Measurements from ENCODE around the gene KRABD2.

Gene KRABD2

GRCh38 chr17:8371786-8372185 lies 4.7 kb downstream of the KRABD2 start:
- no peak overlapping the region for H3K4me3 ChIP-seq
- no peak overlapping the region for H2AFZ ChIP-seq
- H3K4me2 ChIP-seq = no peak overlapping the region
- H4K20me1 ChIP-seq (replicated peaks; ENCODE audit: insufficient read depth) = no peaks in the 10 kb centered on the region
- Mint-ChIP-seq H3K27me3 (ENCODE audit: insufficient read depth, low read depth, poor library complexity) (peaks cover 7% of the 10 kb centered on the region), H3K4me3 (no peak overlapping the region), H3K27ac (no peak overlapping the region), H3K9me3 (no peaks in the 10 kb centered on the region), H3K4me1 (peaks cover 10% of the 10 kb centered on the region; the same call in 2 of the 3 replicates), H3K36me3 (ENCODE audit: low read depth) (peaks cover 46% of the 10 kb centered on the region)
- DNase-seq (ENCODE audit: low spot score) = no peak
- no peak overlapping the region for H3K27ac ChIP-seq (ENCODE audit: low read depth)
- H3K4me1 ChIP-seq (ENCODE audit: insufficient read depth) = peaks cover 8% of the 10 kb centered on the region; the same call in 1 of the 2 replicates
- no peaks in the 10 kb centered on the region for H3K27me3 ChIP-seq (ENCODE audit: insufficient read depth)
- H3K9me2 ChIP-seq (ENCODE audit: insufficient read depth) = no peaks in the 10 kb centered on the region
- no peaks in the 10 kb centered on the region for H3K79me2 ChIP-seq (replicated peaks; ENCODE audit: insufficient read depth)
- ATAC-seq = no peak
- peaks cover 2% of the 10 kb centered on the region for H3F3A ChIP-seq (replicated peaks; ENCODE audit: low read depth)
- peaks cover 11% of the 10 kb centered on the region; the same call in 1 of the 2 replicates for H3K36me3 ChIP-seq (ENCODE audit: insufficient read depth)
- TF ChIP-seq REST (IDR thresholded peaks at IDR 0.05; ENCODE audit: unreplicated experiment) (no peak), CTCF (conservative IDR thresholded peaks at IDR 0.05; ENCODE audit: low read depth in 2 of 2) (no peak), CREB1 (CRISPR knock-in tag; IDR thresholded peaks at IDR 0.05; ENCODE audit: low read depth) (no peak), ZNF331 (CRISPR knock-in tag; IDR thresholded peaks at IDR 0.05; ENCODE audit: low read depth) (no peak)
- TF ChIP-seq, protein P1, sequence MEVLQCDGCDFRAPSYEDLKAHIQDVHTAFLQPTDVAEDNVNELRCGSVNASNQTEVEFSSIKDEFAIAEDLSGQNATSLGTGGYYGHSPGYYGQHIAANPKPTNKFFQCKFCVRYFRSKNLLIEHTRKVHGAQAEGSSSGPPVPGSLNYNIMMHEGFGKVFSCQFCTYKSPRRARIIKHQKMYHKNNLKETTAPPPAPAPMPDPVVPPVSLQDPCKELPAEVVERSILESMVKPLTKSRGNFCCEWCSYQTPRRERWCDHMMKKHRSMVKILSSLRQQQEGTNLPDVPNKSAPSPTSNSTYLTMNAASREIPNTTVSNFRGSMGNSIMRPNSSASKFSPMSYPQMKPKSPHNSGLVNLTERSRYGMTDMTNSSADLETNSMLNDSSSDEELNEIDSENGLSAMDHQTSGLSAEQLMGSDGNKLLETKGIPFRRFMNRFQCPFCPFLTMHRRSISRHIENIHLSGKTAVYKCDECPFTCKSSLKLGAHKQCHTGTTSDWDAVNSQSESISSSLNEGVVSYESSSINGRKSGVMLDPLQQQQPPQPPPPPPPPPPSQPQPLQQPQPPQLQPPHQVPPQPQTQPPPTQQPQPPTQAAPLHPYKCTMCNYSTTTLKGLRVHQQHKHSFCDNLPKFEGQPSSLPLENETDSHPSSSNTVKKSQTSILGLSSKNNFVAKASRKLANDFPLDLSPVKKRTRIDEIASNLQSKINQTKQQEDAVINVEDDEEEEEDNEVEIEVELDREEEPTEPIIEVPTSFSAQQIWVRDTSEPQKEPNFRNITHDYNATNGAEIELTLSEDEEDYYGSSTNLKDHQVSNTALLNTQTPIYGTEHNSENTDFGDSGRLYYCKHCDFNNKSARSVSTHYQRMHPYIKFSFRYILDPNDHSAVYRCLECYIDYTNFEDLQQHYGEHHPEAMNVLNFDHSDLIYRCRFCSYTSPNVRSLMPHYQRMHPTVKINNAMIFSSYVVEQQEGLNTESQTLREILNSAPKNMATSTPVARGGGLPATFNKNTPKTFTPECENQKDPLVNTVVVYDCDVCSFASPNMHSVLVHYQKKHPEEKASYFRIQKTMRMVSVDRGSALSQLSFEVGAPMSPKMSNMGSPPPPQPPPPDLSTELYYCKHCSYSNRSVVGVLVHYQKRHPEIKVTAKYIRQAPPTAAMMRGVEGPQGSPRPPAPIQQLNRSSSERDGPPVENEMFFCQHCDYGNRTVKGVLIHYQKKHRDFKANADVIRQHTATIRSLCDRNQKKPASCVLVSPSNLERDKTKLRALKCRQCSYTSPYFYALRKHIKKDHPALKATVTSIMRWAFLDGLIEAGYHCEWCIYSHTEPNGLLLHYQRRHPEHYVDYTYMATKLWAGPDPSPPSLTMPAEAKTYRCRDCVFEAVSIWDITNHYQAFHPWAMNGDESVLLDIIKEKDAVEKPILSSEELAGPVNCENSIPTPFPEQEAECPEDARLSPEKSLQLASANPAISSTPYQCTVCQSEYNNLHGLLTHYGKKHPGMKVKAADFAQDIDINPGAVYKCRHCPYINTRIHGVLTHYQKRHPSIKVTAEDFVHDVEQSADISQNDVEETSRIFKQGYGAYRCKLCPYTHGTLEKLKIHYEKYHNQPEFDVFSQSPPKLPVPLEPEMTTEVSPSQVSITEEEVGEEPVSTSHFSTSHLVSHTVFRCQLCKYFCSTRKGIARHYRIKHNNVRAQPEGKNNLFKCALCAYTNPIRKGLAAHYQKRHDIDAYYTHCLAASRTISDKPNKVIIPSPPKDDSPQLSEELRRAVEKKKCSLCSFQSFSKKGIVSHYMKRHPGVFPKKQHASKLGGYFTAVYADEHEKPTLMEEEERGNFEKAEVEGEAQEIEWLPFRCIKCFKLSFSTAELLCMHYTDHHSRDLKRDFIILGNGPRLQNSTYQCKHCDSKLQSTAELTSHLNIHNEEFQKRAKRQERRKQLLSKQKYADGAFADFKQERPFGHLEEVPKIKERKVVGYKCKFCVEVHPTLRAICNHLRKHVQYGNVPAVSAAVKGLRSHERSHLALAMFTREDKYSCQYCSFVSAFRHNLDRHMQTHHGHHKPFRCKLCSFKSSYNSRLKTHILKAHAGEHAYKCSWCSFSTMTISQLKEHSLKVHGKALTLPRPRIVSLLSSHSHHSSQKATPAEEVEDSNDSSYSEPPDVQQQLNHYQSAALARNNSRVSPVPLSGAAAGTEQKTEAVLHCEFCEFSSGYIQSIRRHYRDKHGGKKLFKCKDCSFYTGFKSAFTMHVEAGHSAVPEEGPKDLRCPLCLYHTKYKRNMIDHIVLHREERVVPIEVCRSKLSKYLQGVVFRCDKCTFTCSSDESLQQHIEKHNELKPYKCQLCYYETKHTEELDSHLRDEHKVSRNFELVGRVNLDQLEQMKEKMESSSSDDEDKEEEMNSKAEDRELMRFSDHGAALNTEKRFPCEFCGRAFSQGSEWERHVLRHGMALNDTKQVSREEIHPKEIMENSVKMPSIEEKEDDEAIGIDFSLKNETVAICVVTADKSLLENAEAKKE (CRISPR knock-in tag; IDR thresholded peaks at IDR 0.05) = no peak

Data from GM23338 (cell line).